ENCODE data around the gene CLCA1. TPM values are rescaled to one million over a fixed set of nuclear protein-coding genes. Genes with fewer than 3 reads are reported as not detected.

Gene CLCA1
- total RNA-seq, 1 donor from 2014 or later, result not detected

GRCh38 chr1:86441581-86441980, 27.1 kb upstream of the CLCA1 start:
- DNase-seq (no peak), ATAC-seq (no peak)
- no peaks in the 10 kb centered on the region for H3K4me1 ChIP-seq
- intact Hi-C loops (cut with DNase I), result no loop called here
- no peak overlapping the region for H3K27ac ChIP-seq
- no peak overlapping the region for H3K4me3 ChIP-seq
- no peaks in the 10 kb centered on the region for H3K27me3 ChIP-seq
- TF ChIP-seq, protein P1, sequence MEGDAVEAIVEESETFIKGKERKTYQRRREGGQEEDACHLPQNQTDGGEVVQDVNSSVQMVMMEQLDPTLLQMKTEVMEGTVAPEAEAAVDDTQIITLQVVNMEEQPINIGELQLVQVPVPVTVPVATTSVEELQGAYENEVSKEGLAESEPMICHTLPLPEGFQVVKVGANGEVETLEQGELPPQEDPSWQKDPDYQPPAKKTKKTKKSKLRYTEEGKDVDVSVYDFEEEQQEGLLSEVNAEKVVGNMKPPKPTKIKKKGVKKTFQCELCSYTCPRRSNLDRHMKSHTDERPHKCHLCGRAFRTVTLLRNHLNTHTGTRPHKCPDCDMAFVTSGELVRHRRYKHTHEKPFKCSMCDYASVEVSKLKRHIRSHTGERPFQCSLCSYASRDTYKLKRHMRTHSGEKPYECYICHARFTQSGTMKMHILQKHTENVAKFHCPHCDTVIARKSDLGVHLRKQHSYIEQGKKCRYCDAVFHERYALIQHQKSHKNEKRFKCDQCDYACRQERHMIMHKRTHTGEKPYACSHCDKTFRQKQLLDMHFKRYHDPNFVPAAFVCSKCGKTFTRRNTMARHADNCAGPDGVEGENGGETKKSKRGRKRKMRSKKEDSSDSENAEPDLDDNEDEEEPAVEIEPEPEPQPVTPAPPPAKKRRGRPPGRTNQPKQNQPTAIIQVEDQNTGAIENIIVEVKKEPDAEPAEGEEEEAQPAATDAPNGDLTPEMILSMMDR (IDR thresholded peaks at IDR 0.05), result no peak
- no peaks in the 10 kb centered on the region for H3K36me3 ChIP-seq
- H3K9me3 ChIP-seq, result no peaks in the 10 kb centered on the region

GRCh38 chr1:86441997-86442396, 26.7 kb upstream of the CLCA1 start:
- TF ChIP-seq, protein P1 (IDR thresholded peaks at IDR 0.05), result no peak
- H3K27ac ChIP-seq, result no peak overlapping the region
- ATAC-seq, result no peak

DNA sequence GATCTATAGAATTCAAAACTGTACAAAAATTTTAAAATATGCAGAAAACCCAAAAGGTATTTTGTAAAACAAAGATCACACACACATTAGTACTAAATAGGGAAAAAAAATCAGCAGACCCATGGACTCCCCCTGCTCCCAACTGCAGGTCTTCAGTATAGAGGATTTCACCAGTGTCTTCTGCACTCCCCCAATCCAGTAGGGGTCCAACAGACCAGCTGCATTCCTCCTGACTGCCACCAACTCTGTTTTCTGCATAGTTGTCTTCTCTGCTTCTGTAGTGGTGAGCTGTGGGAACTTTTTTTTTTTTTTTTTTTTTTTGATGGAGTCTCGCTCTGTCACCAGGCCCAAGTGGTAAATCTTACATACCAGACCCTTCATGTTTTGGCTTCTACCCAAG, 22.8 kb upstream of the CLCA1 start:
- no peak overlapping the region for H3K27ac ChIP-seq
- H3K4me3 ChIP-seq, result no peak overlapping the region
- DNase-seq (no peak), ATAC-seq (no peak)
- H3K4me1 ChIP-seq, result no peaks in the 10 kb centered on the region
- intact Hi-C loops (cut with DNase I), result no loop called here
- H3K27me3 ChIP-seq, result no peaks in the 10 kb centered on the region
- H3K36me3 ChIP-seq, result no peaks in the 10 kb centered on the region
- TF ChIP-seq, protein P1 (IDR thresholded peaks at IDR 0.05), result no peak
- H3K9me3 ChIP-seq, result no peaks in the 10 kb centered on the region

More at GRCh38 chr1:86441997-86442396, 26.7 kb upstream of the CLCA1 start:
- intact Hi-C loops (cut with DNase I), result no loop called here
- no peaks in the 10 kb centered on the region for H3K9me3 ChIP-seq
- H3K27me3 ChIP-seq, result no peaks in the 10 kb centered on the region
- no peak for DNase-seq
- no peaks in the 10 kb centered on the region for H3K4me1 ChIP-seq
- H3K36me3 ChIP-seq, result no peaks in the 10 kb centered on the region
- H3K4me3 ChIP-seq, result no peak overlapping the region

GRCh38 chr1:86447198-86447790, 21.4 kb upstream of the CLCA1 start:
- no peak overlapping the region for H3K27ac ChIP-seq
- no peaks in the 10 kb centered on the region for H3K4me1 ChIP-seq
- no peak for ATAC-seq
- H3K4me3 ChIP-seq, result no peak overlapping the region
- intact Hi-C loops (cut with DNase I), result no loop called here
- no peaks in the 10 kb centered on the region for H3K27me3 ChIP-seq
- H3K9me3 ChIP-seq, result no peaks in the 10 kb centered on the region
- DNase-seq, result no peak
- TF ChIP-seq, protein P1 (IDR thresholded peaks at IDR 0.05), result no peak
- H3K36me3 ChIP-seq, result no peaks in the 10 kb centered on the region

GRCh38 chr1:86448670-86449069, 20.1 kb upstream of the CLCA1 start:
- H3K27me3 ChIP-seq, result no peaks in the 10 kb centered on the region
- H3K27ac ChIP-seq, result no peak overlapping the region
- TF ChIP-seq, protein P1 (IDR thresholded peaks at IDR 0.05), result no peak
- no peaks in the 10 kb centered on the region for H3K36me3 ChIP-seq
- no peak for DNase-seq
- no peak for ATAC-seq
- intact Hi-C loops (cut with DNase I), result no loop called here
- H3K4me3 ChIP-seq, result no peak overlapping the region
- H3K9me3 ChIP-seq, result no peaks in the 10 kb centered on the region
- no peaks in the 10 kb centered on the region for H3K4me1 ChIP-seq

DNA sequence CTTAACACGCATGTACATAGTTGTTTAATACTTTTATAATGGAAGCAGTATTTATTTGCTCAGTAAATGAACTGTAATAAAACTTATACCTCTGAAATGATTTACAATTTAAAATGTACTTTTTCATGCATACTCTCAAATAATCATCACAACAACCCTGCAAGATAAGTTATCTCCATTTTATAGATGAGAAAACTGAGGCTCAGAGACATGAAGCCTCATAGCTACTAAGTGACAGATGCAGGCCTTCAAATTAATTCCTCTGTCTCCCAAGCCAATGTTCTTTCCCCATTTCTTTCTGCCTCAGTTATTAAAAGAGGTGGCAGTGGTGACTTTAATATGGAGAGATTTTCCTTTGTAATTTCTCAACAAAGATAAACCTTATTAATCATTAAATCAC, 19.6 kb upstream of the CLCA1 start:
- Histone ChIP-seq H3K4me1 (no peaks in the 10 kb centered on the region), H3K4me3 (no peak overlapping the region), H3K9me3 (no peaks in the 10 kb centered on the region), H3K36me3 (no peaks in the 10 kb centered on the region), H3K27me3 (no peaks in the 10 kb centered on the region), H3K27ac (no peak overlapping the region)
- ATAC-seq, result no peak
- no peak for DNase-seq
- TF ChIP-seq, protein P1 (IDR thresholded peaks at IDR 0.05), result no peak
- intact Hi-C loops (cut with DNase I), result no loop called here

All from upper lobe of right lung (tissue), 1 donor.